HepG2 (cell line): Measurements from ENCODE around the gene MORN1. TPM values are rescaled to one million over a fixed set of nuclear protein-coding genes. Genes with fewer than 3 reads are reported as not detected.

ENCODE experiments used
- CTCF ChIP-seq: sonication (generic); formaldehyde crosslinking; IDR thresholded peaks from 2 replicates; pipeline ENCODE4 v1.5.0; 2020; ENCODE audit warnings: mild to moderate bottlenecking, missing genetic modification reagents, moderate library complexity
- GABPB1 ChIP-seq: IDR thresholded peaks from 2 replicates; pipeline ENCODE4 v1.6.1; 2016; ENCODE audit warnings: mild to moderate bottlenecking, missing genetic modification reagents, moderate library complexity, missing compliant biosample characterization
- HMG20B ChIP-seq: conservative IDR thresholded peaks from 2 replicates; pipeline ENCODE4 v1.6.1; 2016; ENCODE audit warnings: missing genetic modification reagents, missing compliant biosample characterization
- ZBTB46 ChIP-seq: sonication (generic); formaldehyde crosslinking; IDR thresholded peaks from 2 replicates; pipeline ENCODE4 v1.4.0; 2020; ENCODE audit warnings: mild to moderate bottlenecking, missing genetic modification reagents, borderline replicate concordance
- ZNF326 ChIP-seq: sonication (generic); formaldehyde crosslinking; IDR thresholded peaks from 2 replicates; pipeline ENCODE4 v1.4.0; 2020; ENCODE audit warnings: missing genetic modification reagents, borderline replicate concordance
- ZNF720 ChIP-seq: sonication (generic); formaldehyde crosslinking; IDR thresholded peaks from 2 replicates; pipeline ENCODE4 v1.4.0; 2020; ENCODE audit warnings: missing genetic modification reagents
- ZNF766 ChIP-seq: sonication (generic); formaldehyde crosslinking; IDR thresholded peaks from 2 replicates; pipeline ENCODE4 v1.5.0; 2020; ENCODE audit warnings: missing genetic modification reagents, borderline replicate concordance
- ZSCAN25 ChIP-seq: sonication (generic); formaldehyde crosslinking; IDR thresholded peaks from 2 replicates; pipeline ENCODE4 v1.8.0; 2022; ENCODE audit warnings: mild to moderate bottlenecking, missing genetic modification reagents
- polyA plus RNA-seq, 8 experiments: library from polyadenylated mRNA; depleted of rRNA in 3 of 8; stranded (reverse) in 7 of 8; unstranded in 1 of 8; fragments of >200 nt; fragmentation: Illumina TruSeq in 4 of 8; extraction: Trizol in 4 of 8; gene quantifications; 2 replicates each; pipeline versions ENCODE4 v1.2.1 to v1.2.3, GENCODE V29; 2011 to 2016; ENCODE audit warnings: low read depth in 4 of 8, missing spikeins in 1 of 8, mixed read lengths in 1 of 8; ENCODE audit not compliant: insufficient read depth in 1 of 8
- total RNA-seq, 5 experiments: library from RNA; depleted of rRNA; stranded (reverse); fragments of >200 nt; fragmentation: Illumina TruSeq; extraction: Trizol; gene quantifications; 2 replicates each; pipeline ENCODE4 v1.2.3, GENCODE V29; 2016; ENCODE audit warnings: low read depth in 1 of 5
- TF ChIP-seq, protein P1 (sequence below): sonication (generic); formaldehyde crosslinking; IDR thresholded peaks from 2 replicates; pipeline ENCODE4 v1.4.0; 2020; ENCODE audit warnings: mild to moderate bottlenecking, missing genetic modification reagents

The MORN1 gene
- total and polyA plus RNA-seq, 2 of the 13 experiments (the other 11 are each of a cell fraction or from before 2014, with no cell fraction given), result 3.1 to 6.5 TPM

DNA sequence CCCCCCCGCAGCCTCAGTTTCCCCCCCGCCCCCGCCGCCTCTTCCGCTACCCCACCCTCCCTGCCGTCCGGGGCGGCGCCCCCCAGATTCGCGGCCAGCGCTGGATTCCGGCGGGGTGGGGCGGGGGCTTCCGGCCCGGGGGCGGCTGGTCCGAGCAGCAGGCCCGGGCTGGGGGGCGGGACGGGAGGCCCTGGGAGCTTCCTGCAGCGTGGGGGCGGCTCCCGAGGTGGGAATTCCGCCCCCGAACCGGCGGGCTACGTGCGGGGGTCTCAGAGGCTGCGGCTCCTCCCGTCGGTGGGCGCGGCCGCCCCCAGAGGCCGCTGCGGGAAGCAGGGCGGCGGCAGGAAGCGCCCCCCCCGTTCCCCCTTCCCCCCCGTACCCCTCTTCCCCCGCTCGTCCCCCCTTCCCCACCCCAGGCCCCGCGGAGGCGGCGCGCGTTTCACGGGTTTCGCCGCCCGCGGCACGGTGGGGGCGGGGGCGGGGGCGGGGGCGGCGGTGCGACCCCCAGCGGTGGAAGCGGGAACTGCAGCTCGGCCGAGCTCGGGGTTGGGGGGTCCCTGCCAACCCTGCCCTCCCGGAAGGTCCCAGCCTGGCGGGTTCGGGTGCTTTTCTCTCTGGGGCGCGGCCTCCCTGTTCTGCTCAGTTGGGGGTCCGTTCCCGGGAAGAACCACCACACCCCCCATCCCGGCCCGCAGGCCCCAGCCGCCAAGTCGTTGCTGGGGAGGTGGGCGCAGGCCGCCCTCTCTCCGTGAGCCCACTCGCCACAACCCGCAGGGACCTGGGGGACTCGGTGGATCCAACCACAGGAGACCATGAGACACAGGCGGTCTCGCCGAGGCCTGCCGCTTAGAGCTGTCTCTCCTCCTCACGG, 76.3 kb downstream of the MORN1 start (continued):
- no peak for TF ChIP-seq ZBTB46 (CRISPR knock-in tag)
- no peak for TF ChIP-seq HMG20B (CRISPR knock-in tag)
- no peak for TF ChIP-seq ZSCAN25 (CRISPR knock-in tag)
- TF ChIP-seq CTCF (CRISPR knock-in tag), result peak; percentile 65
- peak; percentile 36; the same call in 1 of the 2 replicates for TF ChIP-seq GABPB1 (CRISPR knock-in tag)
- TF ChIP-seq ZNF720, result no peak
- TF ChIP-seq ZNF766 (CRISPR knock-in tag), result no peak
- TF ChIP-seq, protein P1, sequence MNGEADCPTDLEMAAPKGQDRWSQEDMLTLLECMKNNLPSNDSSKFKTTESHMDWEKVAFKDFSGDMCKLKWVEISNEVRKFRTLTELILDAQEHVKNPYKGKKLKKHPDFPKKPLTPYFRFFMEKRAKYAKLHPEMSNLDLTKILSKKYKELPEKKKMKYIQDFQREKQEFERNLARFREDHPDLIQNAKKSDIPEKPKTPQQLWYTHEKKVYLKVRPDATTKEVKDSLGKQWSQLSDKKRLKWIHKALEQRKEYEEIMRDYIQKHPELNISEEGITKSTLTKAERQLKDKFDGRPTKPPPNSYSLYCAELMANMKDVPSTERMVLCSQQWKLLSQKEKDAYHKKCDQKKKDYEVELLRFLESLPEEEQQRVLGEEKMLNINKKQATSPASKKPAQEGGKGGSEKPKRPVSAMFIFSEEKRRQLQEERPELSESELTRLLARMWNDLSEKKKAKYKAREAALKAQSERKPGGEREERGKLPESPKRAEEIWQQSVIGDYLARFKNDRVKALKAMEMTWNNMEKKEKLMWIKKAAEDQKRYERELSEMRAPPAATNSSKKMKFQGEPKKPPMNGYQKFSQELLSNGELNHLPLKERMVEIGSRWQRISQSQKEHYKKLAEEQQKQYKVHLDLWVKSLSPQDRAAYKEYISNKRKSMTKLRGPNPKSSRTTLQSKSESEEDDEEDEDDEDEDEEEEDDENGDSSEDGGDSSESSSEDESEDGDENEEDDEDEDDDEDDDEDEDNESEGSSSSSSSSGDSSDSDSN, result peak; percentile 18; the same call in 1 of the 2 replicates
- TF ChIP-seq ZNF326 (CRISPR knock-in tag), result no peak
